ENCODE measurements around the gene CUX1.
"Not testable (repeated sequence)": the region's sequence is repeated elsewhere in the genome, so short reads cannot be mapped to it uniquely, and the experiment has no call there.

CUX1 gene

GRCh38 chr7:101824440-101824839 lies 7.0 kb downstream of the CUX1 start:
- TF ChIP-seq, protein P1, sequence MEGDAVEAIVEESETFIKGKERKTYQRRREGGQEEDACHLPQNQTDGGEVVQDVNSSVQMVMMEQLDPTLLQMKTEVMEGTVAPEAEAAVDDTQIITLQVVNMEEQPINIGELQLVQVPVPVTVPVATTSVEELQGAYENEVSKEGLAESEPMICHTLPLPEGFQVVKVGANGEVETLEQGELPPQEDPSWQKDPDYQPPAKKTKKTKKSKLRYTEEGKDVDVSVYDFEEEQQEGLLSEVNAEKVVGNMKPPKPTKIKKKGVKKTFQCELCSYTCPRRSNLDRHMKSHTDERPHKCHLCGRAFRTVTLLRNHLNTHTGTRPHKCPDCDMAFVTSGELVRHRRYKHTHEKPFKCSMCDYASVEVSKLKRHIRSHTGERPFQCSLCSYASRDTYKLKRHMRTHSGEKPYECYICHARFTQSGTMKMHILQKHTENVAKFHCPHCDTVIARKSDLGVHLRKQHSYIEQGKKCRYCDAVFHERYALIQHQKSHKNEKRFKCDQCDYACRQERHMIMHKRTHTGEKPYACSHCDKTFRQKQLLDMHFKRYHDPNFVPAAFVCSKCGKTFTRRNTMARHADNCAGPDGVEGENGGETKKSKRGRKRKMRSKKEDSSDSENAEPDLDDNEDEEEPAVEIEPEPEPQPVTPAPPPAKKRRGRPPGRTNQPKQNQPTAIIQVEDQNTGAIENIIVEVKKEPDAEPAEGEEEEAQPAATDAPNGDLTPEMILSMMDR (conservative IDR thresholded peaks at IDR 0.05; ENCODE audit: control insufficient read depth, insufficient read depth, low read depth, low read length), result no peak
- DNase-seq (ENCODE audit: low read depth), result no peak
- no peak overlapping the region for H3K4me3 ChIP-seq (ENCODE audit: control insufficient read depth, low read depth, low read length)

- H3K4me3 ChIP-seq (ENCODE audit: control insufficient read depth, low read depth, low read length), result no peak overlapping the region
- TF ChIP-seq, protein P1 (conservative IDR thresholded peaks at IDR 0.05; ENCODE audit: control insufficient read depth, insufficient read depth, low read depth, low read length), result no peak
- DNase-seq (ENCODE audit: low read depth), result no peak
These were observed 8.8 kb downstream of the CUX1 start for GRCh38 chr7:101826081-101826835.

DNA sequence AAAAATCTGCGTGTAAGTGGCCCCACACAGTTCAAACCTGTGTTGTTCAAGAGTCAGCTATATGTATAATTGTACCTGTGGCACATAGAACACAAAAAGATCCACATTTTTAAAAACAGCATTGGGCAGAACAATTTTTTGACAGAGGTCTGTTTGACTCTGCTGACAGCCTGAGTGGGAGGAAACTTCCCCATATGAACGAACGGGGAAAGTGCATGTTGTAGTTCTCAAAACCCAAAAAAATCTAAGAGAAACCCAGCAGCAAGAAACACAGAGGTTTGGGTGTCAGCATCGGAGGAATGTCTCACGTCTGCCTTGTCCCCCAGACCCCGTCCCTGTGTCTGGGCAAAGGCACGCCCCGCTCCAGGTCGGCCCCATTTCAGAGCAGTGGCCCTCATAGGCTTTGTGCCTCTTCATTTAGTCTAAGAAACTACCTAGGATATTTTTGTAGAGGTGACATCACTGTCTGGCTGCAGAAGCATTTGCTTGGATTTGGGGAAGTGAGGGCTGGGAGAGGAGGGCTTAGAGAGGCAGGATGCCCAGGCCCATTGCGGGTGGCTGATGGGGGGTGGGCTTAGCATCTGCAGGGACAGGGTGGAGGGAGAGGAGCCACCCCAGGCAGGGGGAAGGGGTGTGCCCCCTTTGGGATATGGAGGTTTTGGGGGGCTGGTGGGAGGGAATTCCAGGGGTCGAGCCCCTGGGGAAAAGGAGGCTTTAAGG lies 11.0 kb downstream of the CUX1 start:
- H3K4me3 ChIP-seq (ENCODE audit: control insufficient read depth, low read depth, low read length), result no peak overlapping the region
- TF ChIP-seq, protein P1 (conservative IDR thresholded peaks at IDR 0.05; ENCODE audit: control insufficient read depth, insufficient read depth, low read depth, low read length), result no peak
- no peak for DNase-seq (ENCODE audit: low read depth)

DNA sequence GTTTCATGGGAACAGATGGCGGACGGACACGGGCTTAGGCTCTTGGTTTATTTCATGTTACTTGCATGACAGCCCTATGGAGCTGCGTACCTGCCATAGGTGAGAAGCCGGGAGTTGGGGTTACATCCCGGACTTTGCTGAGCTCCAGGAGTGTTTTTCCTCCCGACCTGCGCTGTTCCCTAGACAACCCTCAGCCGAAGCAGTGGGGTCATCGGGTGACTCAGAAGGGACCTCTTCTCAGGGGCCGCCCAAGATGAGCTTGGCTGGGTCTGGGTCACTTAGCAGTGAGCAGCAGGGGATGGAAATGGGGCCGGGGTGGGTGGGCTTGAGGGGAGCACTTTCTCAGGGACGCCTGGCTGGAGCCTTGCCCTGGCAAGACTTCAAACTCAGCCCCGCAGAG lies 11.9 kb downstream of the CUX1 start:
- DNase-seq (ENCODE audit: low read depth), result no peak
- H3K4me3 ChIP-seq (ENCODE audit: control insufficient read depth, low read depth, low read length), result no peak overlapping the region
- TF ChIP-seq, protein P1 (conservative IDR thresholded peaks at IDR 0.05; ENCODE audit: control insufficient read depth, insufficient read depth, low read depth, low read length), result no peak

DNA sequence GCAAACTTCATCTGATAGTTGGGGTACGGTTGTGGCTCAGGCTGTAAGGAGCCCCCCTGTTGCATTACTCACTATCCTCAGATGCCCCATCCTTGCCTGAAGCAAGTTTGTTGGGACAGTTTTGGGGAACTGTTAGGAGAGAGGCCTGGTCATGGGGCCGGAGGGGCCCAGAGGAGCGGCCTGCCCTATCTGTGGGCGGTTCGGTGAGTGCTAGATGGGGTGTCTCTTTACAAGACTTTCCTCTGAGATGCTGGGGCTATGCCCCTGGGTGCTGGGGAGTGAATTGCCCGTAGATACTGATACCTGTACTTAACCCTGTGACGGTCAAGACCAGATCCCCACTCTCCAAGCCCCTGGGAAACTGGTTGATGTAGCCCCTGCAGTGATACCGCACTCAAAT lies 12.4 kb downstream of the CUX1 start:
- TF ChIP-seq, protein P1 (conservative IDR thresholded peaks at IDR 0.05; ENCODE audit: control insufficient read depth, insufficient read depth, low read depth, low read length), result no peak
- no peak for DNase-seq (ENCODE audit: low read depth)
- H3K4me3 ChIP-seq (ENCODE audit: control insufficient read depth, low read depth, low read length), result no peak overlapping the region

GRCh38 chr7:101831396-101831795 lies 14.0 kb downstream of the CUX1 start:
- H3K4me3 ChIP-seq (ENCODE audit: control insufficient read depth, low read depth, low read length), result not testable (repeated sequence)

GRCh38 chr7:101832205-101832631 lies 14.8 kb downstream of the CUX1 start:
- no peak overlapping the region for H3K4me3 ChIP-seq (ENCODE audit: control insufficient read depth, low read depth, low read length)
- TF ChIP-seq, protein P1 (conservative IDR thresholded peaks at IDR 0.05; ENCODE audit: control insufficient read depth, insufficient read depth, low read depth, low read length), result no peak
- no peak for DNase-seq (ENCODE audit: low read depth)

More at GRCh38 chr7:101831396-101831795, 14.0 kb downstream of the CUX1 start:
- DNase-seq (ENCODE audit: low read depth), result not testable (repeated sequence)

All from fibroblast of mammary gland (primary cell).